ENCODE data around the gene ZNF438. TPM values are rescaled to one million over a fixed set of nuclear protein-coding genes. Genes with fewer than 3 reads are reported as not detected.

Gene ZNF438
- total RNA-seq, 2 donors from 2014 or later, result 2.6 to 3.0 TPM

GRCh38 chr10:30870896-30871295 is 160.8 kb downstream of the ZNF438 start:
- no peaks in the 10 kb centered on the region for H3K4me1 Mint-ChIP-seq
- no peaks in the 10 kb centered on the region for H3K9me3 Mint-ChIP-seq
- H3K4me1 ChIP-seq (ENCODE audit: control insufficient read depth, insufficient read depth, low read length), result no peaks in the 10 kb centered on the region
- no peak overlapping the region for H3K27ac ChIP-seq (ENCODE audit: low read depth, low read length)
- H3K27me3 Mint-ChIP-seq (ENCODE audit: insufficient read depth), result no peaks in the 10 kb centered on the region
- no peaks in the 10 kb centered on the region for H3K36me3 ChIP-seq (ENCODE audit: control insufficient read depth, insufficient read depth, low read length)
- WGBS, 2 experiments (ENCODE audit: insufficient coverage in 1 of 2, insufficient read length in 1 of 2), result 89 to 92% methylated on average over 2 of the region's 2 CpGs
- TF ChIP-seq CTCF (conservative IDR thresholded peaks at IDR 0.05), result no peak
- H3K27me3 ChIP-seq (ENCODE audit: control insufficient read depth, insufficient read depth, low read length, poor library complexity, severe bottlenecking), result no peaks in the 10 kb centered on the region
- H3K36me3 Mint-ChIP-seq (ENCODE audit: low read depth), result no peaks in the 10 kb centered on the region
- DNase-seq, result no peak
- H3K9me3 ChIP-seq (ENCODE audit: control insufficient read depth, low read length), result no peaks in the 10 kb centered on the region
- no peak overlapping the region for H3K9ac ChIP-seq (ENCODE audit: extremely low read depth, low read length, poor library complexity, severe bottlenecking)
- H3K27ac Mint-ChIP-seq, result no peak overlapping the region
- H3K4me3 ChIP-seq (ENCODE audit: low read length), result no peak overlapping the region
- no peak overlapping the region for H3K4me3 Mint-ChIP-seq

DNA sequence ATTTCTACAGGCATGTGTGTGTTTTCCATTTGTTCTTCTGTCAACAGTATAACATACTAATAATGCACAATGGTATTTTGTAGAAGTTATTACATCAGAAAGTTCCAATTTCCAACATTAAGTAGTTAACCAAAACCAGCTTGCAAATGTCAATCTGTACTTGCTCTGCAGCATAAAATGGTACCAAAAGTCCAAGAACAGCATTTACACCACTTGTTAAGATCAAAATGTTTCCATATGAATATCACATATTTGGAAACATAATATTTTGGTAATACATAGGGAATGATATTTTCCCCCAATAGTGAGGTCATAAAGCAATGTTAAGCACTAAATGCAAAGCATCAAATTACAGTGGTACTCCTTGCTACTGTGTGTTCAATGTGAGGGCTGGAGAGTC is 162.1 kb downstream of the ZNF438 start:
- H3K36me3 ChIP-seq (ENCODE audit: control insufficient read depth, insufficient read depth, low read length), result no peaks in the 10 kb centered on the region
- Mint-ChIP-seq H3K9me3 (no peaks in the 10 kb centered on the region), H3K4me3 (no peak overlapping the region), H3K36me3 (ENCODE audit: low read depth) (no peaks in the 10 kb centered on the region), H3K27me3 (ENCODE audit: insufficient read depth) (peaks cover 1% of the 10 kb centered on the region), H3K27ac (no peak overlapping the region), H3K4me1 (no peaks in the 10 kb centered on the region)
- no peaks in the 10 kb centered on the region for H3K4me1 ChIP-seq (ENCODE audit: control insufficient read depth, insufficient read depth, low read length)
- TF ChIP-seq CTCF (conservative IDR thresholded peaks at IDR 0.05), result no peak
- no peak overlapping the region for H3K4me3 ChIP-seq (ENCODE audit: low read length)
- no peak overlapping the region for H3K9ac ChIP-seq (ENCODE audit: extremely low read depth, low read length, poor library complexity, severe bottlenecking)
- H3K27ac ChIP-seq (ENCODE audit: low read depth, low read length), result no peak overlapping the region
- no peak for DNase-seq
- H3K9me3 ChIP-seq (ENCODE audit: control insufficient read depth, low read length), result no peaks in the 10 kb centered on the region
- H3K27me3 ChIP-seq (ENCODE audit: control insufficient read depth, insufficient read depth, low read length, poor library complexity, severe bottlenecking), result no peaks in the 10 kb centered on the region

DNA sequence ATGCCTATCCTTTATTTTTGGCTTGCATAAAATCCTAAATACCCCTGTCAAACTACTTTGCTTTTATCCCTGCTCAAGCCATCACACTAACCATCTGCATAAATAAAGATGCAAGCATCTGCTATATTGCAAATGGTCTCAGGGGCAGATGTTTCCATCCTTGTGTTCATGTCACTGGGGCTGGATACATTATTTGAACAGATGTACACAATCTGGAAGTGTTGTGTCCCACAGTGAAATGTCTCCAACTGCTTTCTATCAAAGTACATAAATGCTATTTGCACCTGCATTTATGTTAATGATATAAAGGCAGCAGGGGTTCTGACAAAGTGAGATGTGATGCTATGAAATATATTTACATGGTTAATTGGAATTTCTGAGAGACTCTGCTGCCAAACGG is 163.1 kb downstream of the ZNF438 start:
- TF ChIP-seq CTCF (conservative IDR thresholded peaks at IDR 0.05), result no peak
- no peaks in the 10 kb centered on the region for H3K4me1 ChIP-seq (ENCODE audit: control insufficient read depth, insufficient read depth, low read length)
- Mint-ChIP-seq H3K36me3 (ENCODE audit: low read depth) (no peaks in the 10 kb centered on the region), H3K9me3 (no peaks in the 10 kb centered on the region), H3K4me1 (no peaks in the 10 kb centered on the region), H3K4me3 (no peak overlapping the region), H3K27me3 (ENCODE audit: insufficient read depth) (peaks cover 4% of the 10 kb centered on the region), H3K27ac (no peak overlapping the region)
- 67 to 84% methylated on average over 1 of the region's 1 CpG for WGBS, 2 experiments (ENCODE audit: insufficient coverage in 1 of 2, insufficient read length in 1 of 2)
- no peaks in the 10 kb centered on the region for H3K36me3 ChIP-seq (ENCODE audit: control insufficient read depth, insufficient read depth, low read length)
- H3K27ac ChIP-seq (ENCODE audit: low read depth, low read length), result no peak overlapping the region
- H3K4me3 ChIP-seq (ENCODE audit: low read length), result no peak overlapping the region
- H3K9ac ChIP-seq (ENCODE audit: extremely low read depth, low read length, poor library complexity, severe bottlenecking), result no peak overlapping the region
- no peak for DNase-seq
- no peaks in the 10 kb centered on the region for H3K27me3 ChIP-seq (ENCODE audit: control insufficient read depth, insufficient read depth, low read length, poor library complexity, severe bottlenecking)
- H3K9me3 ChIP-seq (ENCODE audit: control insufficient read depth, low read length), result no peaks in the 10 kb centered on the region
